Activated T-helper 17 cell treated with anti-CD3 and anti-CD28 coated beads, Interleukin-2, amount 50 U/mL, for 72 hours (primary cell): ENCODE measurements around the gene MRPL34. TPM values are rescaled to one million over a fixed set of nuclear protein-coding genes. Genes with fewer than 3 reads are reported as not detected.
"Not testable (repeated sequence)": the region's sequence is repeated elsewhere in the genome, so short reads cannot be mapped to it uniquely, and the experiment has no call there.

Experiments
- ATAC-seq: fragments of 150-1000 bp; cut with Tn5 transposase; replicated peaks from 2 replicates; pipeline ENCODE4 v1.10.0; 2021; ENCODE audit warnings: mild to moderate bottlenecking, moderate library complexity
- H3K27ac Mint-ChIP-seq: one replicate; pipeline ENCODE4 v1.8.0; 2022; ENCODE audit warnings: mixed read lengths
- H3K27me3 Mint-ChIP-seq: one replicate; pipeline ENCODE4 v1.8.0; 2022; ENCODE audit warnings: mixed read lengths
- H3K36me3 Mint-ChIP-seq: one replicate; pipeline ENCODE4 v1.8.0; 2022; ENCODE audit warnings: low read depth, mild to moderate bottlenecking, mixed read lengths
- H3K4me1 Mint-ChIP-seq: one replicate; pipeline ENCODE4 v1.8.0; 2022; ENCODE audit warnings: mixed read lengths
- H3K4me3 Mint-ChIP-seq: one replicate; pipeline ENCODE4 v1.8.0; 2022; ENCODE audit warnings: mild to moderate bottlenecking, mixed read lengths
- H3K9me3 Mint-ChIP-seq: one replicate; pipeline ENCODE4 v1.8.0; 2022; ENCODE audit warnings: mixed read lengths
- total RNA-seq, 2 donors: library from RNA; stranded (reverse); gene quantifications; one replicate each; pipeline ENCODE4 v1.2.3, GENCODE V29; 2022

MRPL34 gene
- total RNA-seq, 2 donors from 2014 or later = 56.2 to 95.9 TPM

DNA sequence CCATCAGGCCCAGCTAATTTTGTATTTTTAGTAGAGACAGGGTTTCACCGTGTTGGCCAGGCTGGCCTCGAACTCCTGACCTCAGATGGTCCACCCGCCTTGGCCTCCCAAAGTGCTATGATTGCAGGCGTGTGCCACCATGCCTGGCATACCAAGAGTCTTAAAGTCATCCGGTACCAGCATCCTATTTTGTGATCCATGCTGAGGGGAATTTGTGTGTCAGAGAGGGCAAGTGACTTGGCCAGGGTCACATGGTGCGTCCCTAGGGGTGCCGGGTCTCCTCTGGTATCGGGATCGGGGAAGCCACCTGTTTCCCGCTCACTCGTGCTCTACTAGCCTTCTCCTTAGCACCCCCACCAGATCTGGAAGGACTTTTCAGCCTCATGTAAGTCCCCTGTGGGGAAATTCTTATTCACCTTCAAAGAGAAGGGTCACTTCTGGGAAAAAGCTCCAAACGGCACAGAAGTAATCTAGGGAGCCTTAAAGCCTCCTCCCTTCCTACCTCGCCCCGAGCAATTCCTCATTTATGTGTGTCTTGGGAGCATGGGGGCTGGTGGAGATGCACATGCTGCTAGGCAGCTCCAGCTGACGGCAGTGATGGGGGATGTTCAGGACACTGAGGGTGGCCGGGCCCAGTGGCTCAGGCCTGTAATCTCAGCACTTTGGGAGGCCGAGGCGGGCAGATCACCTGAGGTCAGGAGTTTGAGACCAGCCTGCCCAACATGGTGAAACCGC, 30.1 kb upstream of the MRPL34 start:
- H3K27ac Mint-ChIP-seq = no peak overlapping the region
- no peak overlapping the region for H3K4me3 Mint-ChIP-seq
- no peaks in the 10 kb centered on the region for H3K27me3 Mint-ChIP-seq
- H3K4me1 Mint-ChIP-seq = no peaks in the 10 kb centered on the region
- no peak for ATAC-seq
- no peaks in the 10 kb centered on the region for H3K9me3 Mint-ChIP-seq
- peaks cover 74% of the 10 kb centered on the region for H3K36me3 Mint-ChIP-seq

DNA sequence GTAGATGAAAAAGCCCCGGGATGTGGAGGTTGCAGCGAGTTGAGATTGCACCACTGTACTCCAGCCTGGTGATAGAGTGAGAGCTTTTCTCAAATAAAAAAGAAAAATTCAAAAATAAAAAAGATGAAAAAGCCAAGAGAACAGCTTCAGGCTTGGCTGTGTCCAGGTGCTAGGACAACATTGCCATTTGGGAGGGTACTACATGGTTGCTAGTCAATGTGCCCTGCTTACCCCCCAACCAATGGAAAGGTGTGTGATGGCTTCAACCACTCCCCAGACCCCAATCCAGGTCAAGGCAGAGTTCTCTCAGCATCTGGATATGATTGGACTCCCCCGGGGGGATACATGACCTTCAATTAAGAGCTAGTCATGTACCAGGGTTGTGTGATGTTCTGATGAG, 26.2 kb upstream of the MRPL34 start:
- ATAC-seq = no peak
- Mint-ChIP-seq H3K4me1 (no peaks in the 10 kb centered on the region), H3K4me3 (no peak overlapping the region), H3K36me3 (peaks cover 43% of the 10 kb centered on the region), H3K27ac (no peak overlapping the region), H3K9me3 (no peaks in the 10 kb centered on the region), H3K27me3 (no peaks in the 10 kb centered on the region)

DNA sequence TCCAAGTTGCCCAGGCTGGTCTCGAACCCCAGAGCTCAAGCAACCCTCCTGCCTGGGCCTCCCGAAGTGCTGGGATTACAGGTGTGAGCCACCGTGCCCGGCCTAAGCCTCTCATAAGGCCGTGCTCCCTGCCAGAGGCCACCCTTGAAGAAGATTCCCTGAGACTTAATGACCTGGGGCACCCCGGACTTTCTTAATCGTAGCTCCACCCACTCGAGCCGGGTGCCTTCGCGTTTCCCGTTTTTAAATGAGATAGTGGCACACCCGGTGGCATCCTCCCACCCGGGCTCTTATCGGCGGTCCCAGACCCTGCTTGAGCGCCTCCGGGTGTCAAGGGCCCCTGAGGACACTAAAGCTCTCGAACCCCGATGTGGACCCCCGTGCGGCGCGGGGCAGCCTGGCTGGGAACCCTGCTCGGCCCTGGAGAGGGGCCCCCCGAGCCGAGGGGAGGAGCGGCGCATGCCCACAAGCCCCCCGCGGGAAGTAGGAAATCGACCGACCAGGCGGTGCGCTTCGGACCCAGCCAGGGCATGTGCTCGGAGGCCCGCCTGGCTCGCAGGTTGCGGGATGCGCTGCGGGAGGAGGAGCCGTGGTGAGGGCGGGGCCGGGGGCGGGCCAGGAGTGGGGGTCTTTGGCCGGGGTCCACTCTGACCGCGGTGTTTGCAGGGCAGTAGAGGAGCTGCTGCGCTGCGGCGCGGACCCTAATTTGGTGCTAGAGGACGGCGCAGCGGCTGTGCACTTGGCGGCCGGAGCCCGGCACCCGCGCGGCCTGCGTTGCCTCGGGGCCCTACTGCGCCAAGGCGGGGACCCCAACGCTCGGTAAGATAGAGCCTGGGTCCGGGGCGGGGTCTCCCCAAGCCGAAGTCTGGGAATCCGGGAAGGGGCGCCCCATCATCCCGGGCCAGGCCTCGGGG, 24.0 kb upstream of the MRPL34 start, which contains the start of gene ANKLE1:
Gene ANKLE1 (plus strand): TSS at position 511 of the 914 bp plus-strand sequence. CDS start 20 bp downstream, at position 531.
- peak within 1 kb of the TSS; percentile 84 for H3K4me3 Mint-ChIP-seq
- no peak within 1 kb of the TSS for H3K27ac Mint-ChIP-seq
- peaks cover 20% of the 10 kb centered on the region for H3K36me3 Mint-ChIP-seq
- no peaks in the 10 kb centered on the region for H3K9me3 Mint-ChIP-seq
- no peaks in the 10 kb centered on the region for H3K4me1 Mint-ChIP-seq
- peak; percentile 35 for ATAC-seq
- H3K27me3 Mint-ChIP-seq = no peaks in the 10 kb centered on the region

GRCh38 chr19:17282488-17283125, 23.1 kb upstream of the MRPL34 start:
- Mint-ChIP-seq H3K9me3 (no peaks in the 10 kb centered on the region), H3K27me3 (no peaks in the 10 kb centered on the region), H3K36me3 (peaks cover 11% of the 10 kb centered on the region), H3K4me1 (no peaks in the 10 kb centered on the region), H3K27ac (no peak overlapping the region), H3K4me3 (peak overlapping the region; percentile 84)
- peak; percentile 94 for ATAC-seq

GRCh38 chr19:17283504-17283996, 22.1 kb upstream of the MRPL34 start:
- H3K9me3 Mint-ChIP-seq = no peaks in the 10 kb centered on the region
- no peak overlapping the region for H3K27ac Mint-ChIP-seq
- H3K36me3 Mint-ChIP-seq = peaks cover 9% of the 10 kb centered on the region
- no peaks in the 10 kb centered on the region for H3K4me1 Mint-ChIP-seq
- no peaks in the 10 kb centered on the region for H3K27me3 Mint-ChIP-seq
- peak overlapping the region; percentile 84 for H3K4me3 Mint-ChIP-seq
- no peak for ATAC-seq

- H3K4me3 Mint-ChIP-seq = no peak overlapping the region
- H3K27me3 Mint-ChIP-seq = no peaks in the 10 kb centered on the region
- H3K9me3 Mint-ChIP-seq = no peaks in the 10 kb centered on the region
- no peak for ATAC-seq
- no peaks in the 10 kb centered on the region for H3K4me1 Mint-ChIP-seq
- H3K36me3 Mint-ChIP-seq = no peaks in the 10 kb centered on the region
- H3K27ac Mint-ChIP-seq = no peak overlapping the region
Measured at GRCh38 chr19:17285415-17286135, 20.1 kb upstream of the MRPL34 start.

GRCh38 chr19:17286263-17286662, 19.4 kb upstream of the MRPL34 start:
- Mint-ChIP-seq H3K27me3 (no peaks in the 10 kb centered on the region), H3K9me3 (no peaks in the 10 kb centered on the region), H3K4me3 (no peak overlapping the region), H3K27ac (no peak overlapping the region), H3K36me3 (no peaks in the 10 kb centered on the region), H3K4me1 (no peaks in the 10 kb centered on the region)
- no peak for ATAC-seq

- Mint-ChIP-seq H3K27ac (no peak overlapping the region), H3K4me3 (no peak overlapping the region), H3K9me3 (no peaks in the 10 kb centered on the region), H3K36me3 (no peaks in the 10 kb centered on the region), H3K4me1 (no peaks in the 10 kb centered on the region), H3K27me3 (no peaks in the 10 kb centered on the region)
- ATAC-seq = no peak
Measured at GRCh38 chr19:17286752-17287151, 18.9 kb upstream of the MRPL34 start.

DNA sequence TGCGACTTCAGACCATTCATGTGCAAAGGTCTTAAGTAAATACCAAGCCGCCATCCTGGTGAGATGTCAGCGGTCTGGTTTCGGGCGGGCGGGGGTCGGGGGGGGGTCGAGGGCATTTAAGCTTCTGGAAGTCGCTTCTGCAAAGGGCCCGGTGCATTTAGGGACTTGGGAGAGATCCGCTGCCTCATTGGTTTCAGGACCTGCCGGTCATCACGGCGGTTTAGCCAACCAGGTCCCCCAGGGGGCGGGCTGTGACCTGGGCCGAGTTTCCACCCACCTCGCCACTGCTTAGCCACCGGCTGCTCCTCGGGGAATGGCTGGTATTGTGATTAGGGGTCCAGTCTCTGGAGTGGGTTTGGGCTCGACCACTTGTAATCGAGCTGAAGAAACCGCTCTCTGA, 16.2 kb upstream of the MRPL34 start:
- ATAC-seq = no peak
- H3K36me3 Mint-ChIP-seq = no peaks in the 10 kb centered on the region
- H3K27me3 Mint-ChIP-seq = no peaks in the 10 kb centered on the region
- no peak overlapping the region for H3K27ac Mint-ChIP-seq
- no peak overlapping the region for H3K4me3 Mint-ChIP-seq
- H3K4me1 Mint-ChIP-seq = no peaks in the 10 kb centered on the region
- no peaks in the 10 kb centered on the region for H3K9me3 Mint-ChIP-seq

DNA sequence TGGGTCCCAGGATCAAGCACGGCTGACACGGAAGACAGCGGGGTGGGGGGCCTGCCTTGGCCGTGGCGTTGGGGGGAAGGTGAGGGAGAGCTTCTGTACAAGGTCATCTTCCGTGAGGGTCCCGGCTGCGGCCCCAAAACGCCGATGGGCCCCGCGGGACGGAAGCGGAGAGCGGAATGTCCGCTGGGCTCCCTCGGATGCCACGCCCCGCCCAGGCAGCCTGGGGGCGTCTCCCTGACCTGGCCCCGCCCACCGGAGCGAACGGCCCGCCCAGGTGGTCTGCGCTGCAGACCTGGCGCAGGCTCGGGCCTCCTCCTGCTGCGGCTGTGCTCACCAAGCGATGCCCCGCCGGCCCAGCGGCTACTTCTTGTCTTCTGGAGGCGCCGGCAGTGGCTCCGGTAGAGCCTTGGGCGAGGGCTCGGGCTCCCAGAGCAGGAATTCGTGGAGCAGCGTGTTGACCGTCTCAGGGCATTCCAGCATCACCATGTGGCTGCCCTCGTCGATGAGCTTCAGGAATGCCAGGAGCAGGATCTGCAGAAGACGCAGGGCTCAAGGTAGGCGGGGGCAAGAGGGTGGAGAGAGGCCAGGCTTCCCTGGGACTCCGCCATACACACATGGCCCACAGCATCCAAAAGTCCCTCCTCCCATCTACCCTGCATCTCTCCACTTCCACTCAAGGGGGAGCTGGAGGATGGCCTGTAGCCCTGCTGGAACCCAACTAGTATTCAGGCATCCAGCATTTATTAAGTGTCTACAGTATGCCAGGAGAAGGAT, 13.2 kb upstream of the MRPL34 start:
- no peaks in the 10 kb centered on the region for H3K27me3 Mint-ChIP-seq
- H3K9me3 Mint-ChIP-seq = no peaks in the 10 kb centered on the region
- peak; percentile 96 for ATAC-seq
- peak overlapping the region; percentile 84 for H3K4me3 Mint-ChIP-seq
- H3K27ac Mint-ChIP-seq = peak overlapping the region; percentile 67
- H3K4me1 Mint-ChIP-seq = no peaks in the 10 kb centered on the region
- peaks cover 5% of the 10 kb centered on the region for H3K36me3 Mint-ChIP-seq

GRCh38 chr19:17293605-17294004, 12.1 kb upstream of the MRPL34 start:
- Mint-ChIP-seq H3K36me3 (peaks cover 5% of the 10 kb centered on the region), H3K4me1 (no peaks in the 10 kb centered on the region), H3K4me3 (no peak overlapping the region), H3K27ac (no peak overlapping the region), H3K27me3 (no peaks in the 10 kb centered on the region), H3K9me3 (no peaks in the 10 kb centered on the region)
- ATAC-seq = no peak

GRCh38 chr19:17294051-17294891, 11.4 kb upstream of the MRPL34 start:
- H3K27ac Mint-ChIP-seq = no peak overlapping the region
- H3K4me3 Mint-ChIP-seq = no peak overlapping the region
- peaks cover 5% of the 10 kb centered on the region for H3K36me3 Mint-ChIP-seq
- no peaks in the 10 kb centered on the region for H3K9me3 Mint-ChIP-seq
- no peaks in the 10 kb centered on the region for H3K27me3 Mint-ChIP-seq
- H3K4me1 Mint-ChIP-seq = no peaks in the 10 kb centered on the region
- no peak for ATAC-seq

GRCh38 chr19:17295551-17295950, 10.1 kb upstream of the MRPL34 start:
- not testable (repeated sequence) for H3K36me3 Mint-ChIP-seq, H3K4me3 Mint-ChIP-seq, ATAC-seq, H3K27me3 Mint-ChIP-seq, H3K4me1 Mint-ChIP-seq, H3K27ac Mint-ChIP-seq, H3K9me3 Mint-ChIP-seq
